ENCODE data around the gene ENPP5.
"Not testable (repeated sequence)": the region's sequence is repeated elsewhere in the genome, so short reads cannot be mapped to it uniquely, and the experiment has no call there.

Gene ENPP5

GRCh38 chr6:46172176-46172575 lies 1.4 kb upstream of the ENPP5 start:
- no peak for DNase-seq

- no peak for DNase-seq
Measured at GRCh38 chr6:46160102-46160501, 10.7 kb downstream of the ENPP5 start.

GRCh38 chr6:46159229-46159628 lies 11.6 kb downstream of the ENPP5 start:
- DNase-seq = no peak

GRCh38 chr6:46156701-46157100 lies 14.1 kb downstream of the ENPP5 start:
- DNase-seq = no peak

- not testable (repeated sequence) for DNase-seq
Measured at GRCh38 chr6:46149066-46149465, 21.7 kb downstream of the ENPP5 start.

- no peak for DNase-seq
Measured at GRCh38 chr6:46144270-46144669, 26.5 kb downstream of the ENPP5 start.

GRCh38 chr6:46138281-46138680 lies 32.5 kb downstream of the ENPP5 start:
- no peak for DNase-seq

- no peak for DNase-seq
Measured at GRCh38 chr6:46137387-46137786, 33.4 kb downstream of the ENPP5 start.

GRCh38 chr6:46136831-46137230 lies 33.9 kb downstream of the ENPP5 start:
- no peak for DNase-seq

- no peak for DNase-seq
Measured at GRCh38 chr6:46135176-46135575, 35.6 kb downstream of the ENPP5 start.

GRCh38 chr6:46134216-46134615 lies 36.6 kb downstream of the ENPP5 start:
- no peak for DNase-seq

- DNase-seq = not testable (repeated sequence)
Measured at GRCh38 chr6:46131291-46131690, 39.5 kb downstream of the ENPP5 start.

- peak; percentile 52 to 74 (median 62) for DNase-seq
Measured at GRCh38 chr6:46130666-46131065, 40.1 kb downstream of the ENPP5 start.

- DNase-seq = peak; percentile 95 to 99 (median 96)
Measured at GRCh38 chr6:46129629-46130511, 40.9 kb downstream of the ENPP5 start, which contains the start of gene ENPP4. Gene ENPP4 (plus strand): TSS chr6:46129989. CDS start chr6:46139584, 9,595 bp downstream.

GRCh38 chr6:46129291-46129628 lies 41.5 kb downstream of the ENPP5 start:
- DNase-seq = no peak

GRCh38 chr6:46128476-46128875 lies 42.3 kb downstream of the ENPP5 start:
- peak in 2 of 4 experiments; percentile 14 to 25 for DNase-seq

- not testable (repeated sequence) for DNase-seq
Measured at GRCh38 chr6:46119679-46120078, 51.1 kb downstream of the ENPP5 start.

- no peak for DNase-seq
Measured at GRCh38 chr6:46118836-46119235, 51.9 kb downstream of the ENPP5 start.

- no peak for DNase-seq
Measured at GRCh38 chr6:46118157-46118556, 52.6 kb downstream of the ENPP5 start.

GRCh38 chr6:46116289-46116688 lies 54.5 kb downstream of the ENPP5 start:
- peak in 1 of 4 experiments; percentile 3 for DNase-seq

GRCh38 chr6:46115634-46116033 lies 55.1 kb downstream of the ENPP5 start:
- DNase-seq = no peak

- no peak for DNase-seq
Measured at GRCh38 chr6:46113370-46113769, 57.4 kb downstream of the ENPP5 start.

All from suppressor macrophage (primary cell).